ENCODE results near the gene HMGN1. TPM values are rescaled to one million over a fixed set of nuclear protein-coding genes. Genes with fewer than 3 reads are reported as not detected.

Gene HMGN1
- total RNA-seq, 1 experiment from 2014 or later = 293 TPM

DNA sequence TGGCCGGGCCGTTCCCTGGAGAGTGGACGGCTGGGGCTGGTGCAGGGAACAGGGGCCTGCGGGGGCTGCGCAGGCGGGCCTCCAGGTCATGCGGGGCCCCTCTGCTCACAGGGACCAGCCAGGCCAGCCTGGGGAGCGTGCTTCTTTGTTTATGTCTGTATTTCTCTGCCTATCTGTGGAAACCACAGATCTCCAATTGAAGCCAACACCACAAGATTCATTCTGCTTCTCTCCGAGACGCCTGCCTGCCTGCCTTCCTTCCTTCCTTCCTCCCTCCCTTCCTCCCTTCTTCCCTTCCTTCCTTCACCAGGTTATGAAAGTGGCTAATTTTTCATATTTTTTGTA is 39.9 kb upstream of the HMGN1 start:
- intact Hi-C loops (cut with micrococcal nuclease; ENCODE audit: unreplicated experiment) (no loop called here), in situ Hi-C loops (cut with HindIII; ENCODE audit: low pct_unique_long_range_greater_than_20kb, low sequenced_read_pairs) (no loop called here)
- POLR2A ChIA-PET = no interaction called here
- DNase-seq (ENCODE audit: low read depth, low spot score) (no peak), ATAC-seq (no peak)
- Histone ChIP-seq H3K4me3 (ENCODE audit: low read depth in 2 of 2, low read length in 2 of 2) (peak overlapping the region in 1 of 2 experiments; percentile 44; a peak in 2 of 4 replicates), H3K27ac (ENCODE audit: low read length) (peak overlapping the region; percentile 48; the same call in 1 of the 2 replicates), H3K4me1 (ENCODE audit: control insufficient read depth, insufficient read depth, low read length) (peaks cover 19% of the 10 kb centered on the region), H3K27me3 (ENCODE audit: control insufficient read depth, insufficient read depth, low read length) (no peaks in the 10 kb centered on the region), H3K36me3 (ENCODE audit: control insufficient read depth, insufficient read depth, low read length) (no peaks in the 10 kb centered on the region; the same call in 1 of the 2 replicates), H3K9me3 (ENCODE audit: control insufficient read depth, insufficient read depth, low read depth, low read length) (no peaks in the 10 kb centered on the region)
- no TSS peak for BruUV-seq (replicated peaks)
- TF ChIP-seq SIN3A (IDR thresholded peaks at IDR 0.05; ENCODE audit: borderline replicate concordance, insufficient read depth, low read depth, low read length) = no peak
- no peak; the same call in none of the 2 replicates for TF ChIP-seq CTCF (IDR thresholded peaks at IDR 0.05)
- TF ChIP-seq TCF7L2 (IDR thresholded peaks at IDR 0.05; ENCODE audit: low read depth, low read length) = no peak
- TF ChIP-seq, protein P1, sequence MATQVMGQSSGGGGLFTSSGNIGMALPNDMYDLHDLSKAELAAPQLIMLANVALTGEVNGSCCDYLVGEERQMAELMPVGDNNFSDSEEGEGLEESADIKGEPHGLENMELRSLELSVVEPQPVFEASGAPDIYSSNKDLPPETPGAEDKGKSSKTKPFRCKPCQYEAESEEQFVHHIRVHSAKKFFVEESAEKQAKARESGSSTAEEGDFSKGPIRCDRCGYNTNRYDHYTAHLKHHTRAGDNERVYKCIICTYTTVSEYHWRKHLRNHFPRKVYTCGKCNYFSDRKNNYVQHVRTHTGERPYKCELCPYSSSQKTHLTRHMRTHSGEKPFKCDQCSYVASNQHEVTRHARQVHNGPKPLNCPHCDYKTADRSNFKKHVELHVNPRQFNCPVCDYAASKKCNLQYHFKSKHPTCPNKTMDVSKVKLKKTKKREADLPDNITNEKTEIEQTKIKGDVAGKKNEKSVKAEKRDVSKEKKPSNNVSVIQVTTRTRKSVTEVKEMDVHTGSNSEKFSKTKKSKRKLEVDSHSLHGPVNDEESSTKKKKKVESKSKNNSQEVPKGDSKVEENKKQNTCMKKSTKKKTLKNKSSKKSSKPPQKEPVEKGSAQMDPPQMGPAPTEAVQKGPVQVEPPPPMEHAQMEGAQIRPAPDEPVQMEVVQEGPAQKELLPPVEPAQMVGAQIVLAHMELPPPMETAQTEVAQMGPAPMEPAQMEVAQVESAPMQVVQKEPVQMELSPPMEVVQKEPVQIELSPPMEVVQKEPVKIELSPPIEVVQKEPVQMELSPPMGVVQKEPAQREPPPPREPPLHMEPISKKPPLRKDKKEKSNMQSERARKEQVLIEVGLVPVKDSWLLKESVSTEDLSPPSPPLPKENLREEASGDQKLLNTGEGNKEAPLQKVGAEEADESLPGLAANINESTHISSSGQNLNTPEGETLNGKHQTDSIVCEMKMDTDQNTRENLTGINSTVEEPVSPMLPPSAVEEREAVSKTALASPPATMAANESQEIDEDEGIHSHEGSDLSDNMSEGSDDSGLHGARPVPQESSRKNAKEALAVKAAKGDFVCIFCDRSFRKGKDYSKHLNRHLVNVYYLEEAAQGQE (IDR thresholded peaks at IDR 0.05; ENCODE audit: insufficient read depth in 1 of 2, low read depth in 2 of 2, low read length in 1 of 2) = no peak
- no peak for TF ChIP-seq POLR2AphosphoS5 (IDR thresholded peaks at IDR 0.05; ENCODE audit: low read depth, low read length)
- CTCF ChIA-PET = no interaction called here

- H3K27me3 ChIP-seq (ENCODE audit: control insufficient read depth, insufficient read depth, low read length) = no peaks in the 10 kb centered on the region
- peak overlapping the region; percentile 83 for H3K27ac ChIP-seq (ENCODE audit: low read length)
- ATAC-seq (peak; percentile 89), DNase-seq (ENCODE audit: low read depth, low spot score) (peak; percentile 43)
- in situ Hi-C loops (cut with HindIII; ENCODE audit: low pct_unique_long_range_greater_than_20kb, low sequenced_read_pairs) = no loop called here
- no peaks in the 10 kb centered on the region; the same call in 1 of the 2 replicates for H3K36me3 ChIP-seq (ENCODE audit: control insufficient read depth, insufficient read depth, low read length)
- ChIA-PET CTCF (interaction anchor here (0.6 to 0.9 kb wide), 3 partner anchors 13 to 205 kb away, joined by 3 to 5 read pairs (median 3); partner anchors contain the start of gene PSMG1), POLR2A (no interaction called here)
- peaks cover 19% of the 10 kb centered on the region for H3K4me1 ChIP-seq (ENCODE audit: control insufficient read depth, insufficient read depth, low read length)
- peak overlapping the region; percentile 44 to 65 for H3K4me3 ChIP-seq (ENCODE audit: low read depth in 2 of 2, low read length in 2 of 2)
- no peaks in the 10 kb centered on the region for H3K9me3 ChIP-seq (ENCODE audit: control insufficient read depth, insufficient read depth, low read depth, low read length)
- no TSS peak for BruUV-seq (replicated peaks)
- TF ChIP-seq CTCF (IDR thresholded peaks at IDR 0.05) (peak; percentile 93), POLR2AphosphoS5 (IDR thresholded peaks at IDR 0.05; ENCODE audit: low read depth, low read length) (no peak), SIN3A (IDR thresholded peaks at IDR 0.05; ENCODE audit: borderline replicate concordance, insufficient read depth, low read depth, low read length) (no peak), TCF7L2 (IDR thresholded peaks at IDR 0.05; ENCODE audit: low read depth, low read length) (no peak)
- intact Hi-C loops (cut with micrococcal nuclease; ENCODE audit: unreplicated experiment) = no loop called here
These were observed 39.3 kb upstream of the HMGN1 start for GRCh38 chr21:39388038-39388810.

All from Panc1 (cell line).